Memory B cell (primary cell): Measurements from ENCODE around the gene ZNF467.

Experiments
- ATAC-seq: fragments of 150-1000 bp; cut with Tn5 transposase; 2 replicates; pipeline ENCODE4 v1.10.0; 2021; ENCODE audit warnings: low read depth, mild to moderate bottlenecking, moderate library complexity
- DNase-seq, 2 donors: peaks; one replicate each; pipeline ENCODE4 v3.0.0; 2022; ENCODE audit warnings: low spot score in 2 of 2
- H3K27ac Mint-ChIP-seq: one replicate; pipeline ENCODE4 v1.8.0; 2022; ENCODE audit warnings: mild to moderate bottlenecking, moderate library complexity, mixed read lengths
- H3K27me3 Mint-ChIP-seq: one replicate; pipeline ENCODE4 v1.8.0; 2022; ENCODE audit warnings: mixed read lengths
- H3K36me3 Mint-ChIP-seq: one replicate; pipeline ENCODE4 v1.8.0; 2022; ENCODE audit warnings: mild to moderate bottlenecking, mixed read lengths
- H3K4me1 Mint-ChIP-seq: one replicate; pipeline ENCODE4 v1.8.0; 2022; ENCODE audit warnings: mixed read lengths
- H3K4me3 Mint-ChIP-seq: one replicate; pipeline ENCODE4 v1.8.0; 2022; ENCODE audit warnings: mild to moderate bottlenecking, moderate library complexity, mixed read lengths
- H3K9me3 Mint-ChIP-seq: one replicate; pipeline ENCODE4 v1.8.0; 2022; ENCODE audit warnings: mixed read lengths

The ZNF467 gene

GRCh38 chr7:149785983-149786382 is 12.6 kb upstream of the ZNF467 start:
- DNase-seq (no peak), ATAC-seq (no peak)
- H3K27me3 Mint-ChIP-seq = peaks cover 10% of the 10 kb centered on the region
- H3K4me3 Mint-ChIP-seq = no peak overlapping the region
- no peak overlapping the region for H3K27ac Mint-ChIP-seq
- H3K9me3 Mint-ChIP-seq = no peaks in the 10 kb centered on the region
- H3K36me3 Mint-ChIP-seq = peaks cover 2% of the 10 kb centered on the region
- H3K4me1 Mint-ChIP-seq = peaks cover 9% of the 10 kb centered on the region

- H3K4me3 Mint-ChIP-seq = no peak overlapping the region
- ATAC-seq (no peak), DNase-seq (no peak)
- H3K27me3 Mint-ChIP-seq = peaks cover 10% of the 10 kb centered on the region
- H3K27ac Mint-ChIP-seq = no peak overlapping the region
- H3K9me3 Mint-ChIP-seq = no peaks in the 10 kb centered on the region
- peaks cover 9% of the 10 kb centered on the region for H3K4me1 Mint-ChIP-seq
- peaks cover 2% of the 10 kb centered on the region for H3K36me3 Mint-ChIP-seq
These were observed 12.0 kb upstream of the ZNF467 start for GRCh38 chr7:149785402-149785801.

GRCh38 chr7:149784251-149784608 is 10.8 kb upstream of the ZNF467 start:
- Mint-ChIP-seq H3K4me1 (peaks cover 9% of the 10 kb centered on the region), H3K9me3 (no peaks in the 10 kb centered on the region), H3K27me3 (peaks cover 5% of the 10 kb centered on the region), H3K4me3 (no peak overlapping the region), H3K27ac (no peak overlapping the region), H3K36me3 (no peaks in the 10 kb centered on the region)
- ATAC-seq = no peak
- no peak for DNase-seq

DNA sequence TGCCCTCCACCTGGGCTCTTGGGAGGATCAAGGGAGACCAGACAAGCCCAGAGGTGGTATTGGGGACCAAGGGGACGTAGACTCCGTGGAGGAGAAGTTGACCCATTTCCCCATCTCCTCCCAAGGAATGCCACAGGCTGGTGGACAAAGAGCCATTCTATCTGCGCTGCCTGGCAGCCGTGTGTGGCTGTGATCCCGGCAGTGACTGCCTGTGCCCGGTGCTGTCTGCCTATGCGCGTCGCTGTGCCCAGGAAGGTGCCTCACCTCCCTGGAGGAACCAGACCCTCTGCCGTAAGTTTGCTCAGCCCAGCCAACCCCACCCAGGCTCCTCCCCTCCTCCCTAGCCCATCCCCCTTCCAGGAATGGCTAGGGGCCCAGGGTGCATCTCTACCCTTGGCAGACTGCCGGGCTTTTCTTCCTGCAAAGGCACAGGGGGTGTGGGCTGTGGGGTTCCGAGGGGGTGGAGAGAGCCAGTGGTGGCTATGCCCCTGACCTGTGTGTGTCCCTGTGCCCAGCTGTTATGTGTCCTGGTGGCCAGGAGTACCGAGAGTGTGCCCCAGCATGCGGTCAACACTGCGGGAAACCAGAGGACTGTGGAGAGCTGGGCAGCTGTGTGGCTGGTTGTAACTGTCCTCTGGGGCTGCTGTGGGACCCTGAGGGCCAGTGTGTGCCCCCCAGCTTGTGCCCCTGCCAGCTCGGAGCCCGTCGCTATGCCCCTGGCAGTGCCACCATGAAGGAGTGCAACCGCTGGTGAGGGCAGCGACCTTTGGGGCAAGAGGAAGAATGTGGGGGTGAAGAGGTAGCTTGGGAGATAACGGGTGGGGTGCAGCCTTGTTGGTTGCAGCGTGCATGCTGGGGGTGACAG is 10.2 kb upstream of the ZNF467 start:
- H3K4me1 Mint-ChIP-seq = peaks cover 9% of the 10 kb centered on the region
- H3K36me3 Mint-ChIP-seq = no peaks in the 10 kb centered on the region
- H3K4me3 Mint-ChIP-seq = no peak overlapping the region
- peaks cover 3% of the 10 kb centered on the region for H3K27me3 Mint-ChIP-seq
- no peak overlapping the region for H3K27ac Mint-ChIP-seq
- DNase-seq (no peak), ATAC-seq (no peak)
- H3K9me3 Mint-ChIP-seq = no peaks in the 10 kb centered on the region

GRCh38 chr7:149782682-149783345 is 9.4 kb upstream of the ZNF467 start:
- Mint-ChIP-seq H3K9me3 (no peaks in the 10 kb centered on the region), H3K4me1 (peaks cover 9% of the 10 kb centered on the region), H3K27me3 (peaks cover 2% of the 10 kb centered on the region), H3K4me3 (no peak overlapping the region), H3K27ac (no peak overlapping the region), H3K36me3 (no peaks in the 10 kb centered on the region)
- ATAC-seq = no peak
- no peak for DNase-seq

GRCh38 chr7:149781921-149782320 is 8.5 kb upstream of the ZNF467 start:
- no peaks in the 10 kb centered on the region for H3K9me3 Mint-ChIP-seq
- no peak for ATAC-seq

DNA sequence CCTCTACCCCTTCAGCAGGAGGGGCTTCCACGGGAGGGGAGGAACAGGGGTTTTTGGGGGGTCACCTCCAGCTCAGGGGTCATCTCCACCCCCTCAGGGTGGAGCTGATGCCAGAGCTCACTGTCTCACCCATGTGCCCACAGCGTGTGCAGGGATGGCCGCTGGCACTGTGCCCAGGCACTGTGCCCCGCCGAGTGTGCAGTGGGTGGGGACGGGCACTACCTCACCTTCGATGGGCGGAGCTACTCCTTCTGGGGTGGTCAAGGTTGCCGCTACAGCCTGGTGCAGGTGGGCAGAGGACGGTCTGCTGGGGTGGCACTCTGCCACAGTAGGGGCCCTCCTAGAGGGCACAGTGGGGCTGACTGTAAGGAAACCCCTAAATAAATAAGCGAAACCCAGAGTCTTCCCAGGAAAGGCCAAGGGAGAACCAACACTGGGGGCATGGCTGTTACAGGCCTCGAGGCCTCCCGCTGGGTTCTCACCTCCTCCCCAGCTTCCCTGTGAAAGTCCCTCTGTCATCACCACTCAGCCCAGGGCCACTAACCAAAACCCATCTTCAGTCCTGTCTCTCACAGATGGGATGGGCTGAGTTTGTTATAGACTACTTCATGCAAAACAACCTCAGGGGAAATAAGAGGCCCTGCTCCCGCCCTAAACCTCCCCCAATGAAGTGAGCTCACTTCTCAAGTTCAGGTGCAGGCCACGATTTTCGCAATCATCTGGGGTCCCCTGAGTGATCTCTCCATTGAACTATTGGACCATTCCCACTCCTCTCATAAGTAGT is 7.4 kb upstream of the ZNF467 start:
- H3K36me3 Mint-ChIP-seq = no peaks in the 10 kb centered on the region
- H3K27me3 Mint-ChIP-seq = peaks cover 2% of the 10 kb centered on the region
- H3K9me3 Mint-ChIP-seq = no peaks in the 10 kb centered on the region
- no peak overlapping the region for H3K27ac Mint-ChIP-seq
- ATAC-seq = peak; percentile 73
- H3K4me1 Mint-ChIP-seq = peaks cover 9% of the 10 kb centered on the region
- no peak overlapping the region for H3K4me3 Mint-ChIP-seq
- DNase-seq = no peak

More at GRCh38 chr7:149781921-149782320, 8.5 kb upstream of the ZNF467 start:
- peaks cover 9% of the 10 kb centered on the region for H3K4me1 Mint-ChIP-seq
- no peak overlapping the region for H3K4me3 Mint-ChIP-seq
- DNase-seq = no peak
- H3K27ac Mint-ChIP-seq = no peak overlapping the region
- H3K36me3 Mint-ChIP-seq = no peaks in the 10 kb centered on the region
- peaks cover 2% of the 10 kb centered on the region for H3K27me3 Mint-ChIP-seq

- H3K36me3 Mint-ChIP-seq = no peaks in the 10 kb centered on the region
- no peaks in the 10 kb centered on the region for H3K9me3 Mint-ChIP-seq
- DNase-seq (no peak), ATAC-seq (no peak)
- H3K27me3 Mint-ChIP-seq = peaks cover 2% of the 10 kb centered on the region
- no peak overlapping the region for H3K27ac Mint-ChIP-seq
- H3K4me3 Mint-ChIP-seq = no peak overlapping the region
- peaks cover 11% of the 10 kb centered on the region for H3K4me1 Mint-ChIP-seq
These were observed 6.7 kb upstream of the ZNF467 start for GRCh38 chr7:149780056-149780455.

DNA sequence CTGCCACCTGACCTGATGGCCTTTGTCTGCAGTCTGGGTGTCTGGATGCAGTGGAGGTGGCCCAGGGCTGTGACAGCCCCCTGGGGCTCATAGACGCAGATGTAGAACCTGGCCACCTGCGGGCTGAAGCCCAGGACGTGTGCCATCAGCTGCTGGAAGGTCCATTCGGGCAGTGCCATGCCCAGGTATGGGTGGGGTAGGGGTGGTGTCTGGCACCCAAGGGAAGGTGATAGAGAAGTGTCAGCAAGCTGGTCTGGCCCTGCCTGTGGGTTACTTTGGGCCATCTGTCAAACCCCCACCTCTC is 6.1 kb upstream of the ZNF467 start:
- ATAC-seq (no peak), DNase-seq (no peak)
- Mint-ChIP-seq H3K9me3 (no peaks in the 10 kb centered on the region), H3K4me3 (no peak overlapping the region), H3K36me3 (no peaks in the 10 kb centered on the region), H3K27ac (no peak overlapping the region), H3K4me1 (peaks cover 12% of the 10 kb centered on the region), H3K27me3 (peaks cover 2% of the 10 kb centered on the region)

DNA sequence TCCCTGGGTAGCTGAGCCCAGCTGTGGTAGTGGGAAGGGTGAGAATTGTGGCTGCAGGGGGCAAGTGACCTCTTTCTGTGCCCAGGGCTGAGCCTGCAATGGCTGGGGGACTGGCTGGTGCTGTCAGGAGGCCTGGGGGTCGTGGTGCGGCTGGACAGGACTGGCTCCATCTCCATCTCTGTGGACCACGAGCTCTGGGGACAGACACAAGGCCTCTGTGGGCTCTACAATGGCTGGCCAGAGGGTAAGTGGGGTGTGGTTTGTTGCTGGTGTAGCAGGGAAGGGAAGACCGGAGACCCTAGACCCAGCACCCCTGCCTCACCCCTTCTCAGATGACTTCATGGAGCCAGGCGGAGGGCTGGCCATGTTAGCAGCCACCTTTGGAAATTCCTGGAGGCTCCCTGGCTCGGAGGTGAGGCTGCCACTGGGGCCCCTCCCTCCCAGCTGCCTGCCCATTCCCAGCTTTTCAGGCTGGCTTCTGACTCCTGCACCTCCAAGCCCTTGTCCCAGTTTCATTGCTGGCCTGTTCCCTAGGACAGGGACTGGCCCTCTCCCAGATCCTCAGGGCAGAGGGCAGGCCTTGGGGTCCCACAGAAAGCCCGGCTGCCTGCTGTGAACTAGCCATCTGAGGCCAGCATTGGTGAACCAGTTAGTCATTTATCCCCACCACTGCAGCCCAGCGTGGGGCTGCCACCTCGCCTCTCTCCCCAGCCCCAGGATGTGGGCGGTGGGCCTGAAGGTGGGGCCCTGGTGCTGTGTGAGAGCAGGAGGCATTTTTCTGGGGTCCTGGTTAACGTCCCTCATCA is 5.5 kb upstream of the ZNF467 start:
- H3K27ac Mint-ChIP-seq = no peak overlapping the region
- no peak overlapping the region for H3K4me3 Mint-ChIP-seq
- no peaks in the 10 kb centered on the region for H3K9me3 Mint-ChIP-seq
- peaks cover 2% of the 10 kb centered on the region for H3K27me3 Mint-ChIP-seq
- ATAC-seq (no peak), DNase-seq (no peak)
- no peaks in the 10 kb centered on the region for H3K36me3 Mint-ChIP-seq
- peaks cover 12% of the 10 kb centered on the region for H3K4me1 Mint-ChIP-seq

DNA sequence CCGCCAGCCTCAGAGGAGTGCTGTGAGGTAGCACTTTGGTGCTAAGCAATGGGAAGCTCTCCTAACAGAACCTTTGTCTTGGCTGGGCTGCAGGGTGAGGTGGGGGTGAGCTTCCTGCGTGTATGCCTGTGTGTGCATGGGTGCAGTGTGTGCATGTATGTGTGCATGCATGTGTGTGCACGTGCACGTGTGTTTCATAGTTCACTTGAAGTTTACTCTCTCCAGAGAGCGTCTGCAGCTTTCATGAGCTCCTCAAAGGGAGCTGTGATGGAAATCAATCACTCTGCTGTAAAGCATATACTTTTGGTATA is 4.9 kb upstream of the ZNF467 start:
- no peak overlapping the region for H3K27ac Mint-ChIP-seq
- DNase-seq = no peak
- H3K27me3 Mint-ChIP-seq = peaks cover 2% of the 10 kb centered on the region
- H3K9me3 Mint-ChIP-seq = no peaks in the 10 kb centered on the region
- no peaks in the 10 kb centered on the region for H3K36me3 Mint-ChIP-seq
- H3K4me1 Mint-ChIP-seq = peaks cover 12% of the 10 kb centered on the region
- ATAC-seq = no peak
- H3K4me3 Mint-ChIP-seq = no peak overlapping the region

GRCh38 chr7:149777551-149778326 is 4.4 kb upstream of the ZNF467 start:
- Mint-ChIP-seq H3K27ac (no peak overlapping the region), H3K27me3 (peaks cover 2% of the 10 kb centered on the region), H3K36me3 (no peaks in the 10 kb centered on the region), H3K4me3 (no peak overlapping the region), H3K9me3 (no peaks in the 10 kb centered on the region), H3K4me1 (peaks cover 14% of the 10 kb centered on the region)
- ATAC-seq (no peak), DNase-seq (no peak)

DNA sequence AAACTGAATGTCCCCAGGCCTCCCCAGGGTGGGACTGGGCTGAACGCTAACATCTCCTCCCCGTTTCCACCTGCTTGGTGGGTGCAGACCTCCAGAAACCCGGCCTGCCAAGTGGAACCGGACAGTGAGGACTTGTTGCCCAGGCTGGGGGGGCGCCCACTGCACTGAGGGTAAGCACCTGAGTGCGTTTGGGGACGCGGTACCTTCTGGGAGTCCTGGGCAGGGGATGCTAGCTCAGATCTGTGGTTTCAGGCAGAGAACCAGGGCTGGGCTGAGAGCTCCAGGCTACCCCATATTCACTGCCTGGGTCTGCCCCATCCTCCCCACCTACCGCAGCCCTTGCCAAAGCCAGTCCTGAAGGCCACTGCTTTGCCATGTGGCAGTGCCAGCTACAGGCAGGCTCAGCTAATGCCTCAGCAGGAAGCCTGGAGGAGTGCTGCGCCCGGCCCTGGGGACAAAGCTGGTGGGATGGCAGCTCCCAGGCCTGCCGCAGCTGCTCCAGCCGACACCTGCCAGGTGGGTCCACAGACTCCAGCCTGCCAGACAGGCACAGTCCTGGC is 3.5 kb upstream of the ZNF467 start:
- ATAC-seq (no peak), DNase-seq (no peak)
- H3K27me3 Mint-ChIP-seq = peaks cover 2% of the 10 kb centered on the region
- H3K4me1 Mint-ChIP-seq = peaks cover 14% of the 10 kb centered on the region
- no peak overlapping the region for H3K27ac Mint-ChIP-seq
- no peaks in the 10 kb centered on the region for H3K36me3 Mint-ChIP-seq
- no peaks in the 10 kb centered on the region for H3K9me3 Mint-ChIP-seq
- no peak overlapping the region for H3K4me3 Mint-ChIP-seq
